Activated T-helper 9 cell treated with anti-CD3 and anti-CD28 coated beads, Interleukin-2, amount 50 U/mL, for 16 hours (primary cell): ENCODE results near the gene TMC5.
"Not testable (repeated sequence)": the region's sequence is repeated elsewhere in the genome, so short reads cannot be mapped to it uniquely, and the experiment has no call there.

Experiments
- DNase-seq: peaks from one replicate; pipeline ENCODE4 v3.0.0-alpha.2; 2020; ENCODE audit warnings: low read depth

The TMC5 gene

GRCh38 chr16:19417640-19418039 is at the start of gene TMC5:
Gene TMC5 (plus strand): TSS chr16:19417883. CDS start chr16:19440039, 22,156 bp downstream.
- no peak for DNase-seq

- DNase-seq, result not testable (repeated sequence)
Measured at GRCh38 chr16:19372541-19372940, 45.1 kb upstream of the TMC5 start.

- DNase-seq, result no peak
Measured at GRCh38 chr16:19374402-19374801, 43.3 kb upstream of the TMC5 start.

GRCh38 chr16:19375561-19376158 is 42.0 kb upstream of the TMC5 start:
- no peak for DNase-seq

GRCh38 chr16:19377864-19378263 is 39.8 kb upstream of the TMC5 start:
- DNase-seq, result no peak

GRCh38 chr16:19378511-19378910 is 39.2 kb upstream of the TMC5 start:
- no peak for DNase-seq

- DNase-seq, result no peak
Measured at GRCh38 chr16:19379838-19380237, 37.8 kb upstream of the TMC5 start.

- no peak for DNase-seq
Measured at GRCh38 chr16:19380328-19380727, 37.4 kb upstream of the TMC5 start.

GRCh38 chr16:19382084-19382801 is 35.4 kb upstream of the TMC5 start:
- DNase-seq, result no peak

GRCh38 chr16:19382887-19383816 is 34.5 kb upstream of the TMC5 start:
- no peak for DNase-seq

- no peak for DNase-seq
Measured at GRCh38 chr16:19384656-19385055, 33.0 kb upstream of the TMC5 start.

- DNase-seq, result no peak
Measured at GRCh38 chr16:19386525-19386924, 31.2 kb upstream of the TMC5 start.

GRCh38 chr16:19389246-19389645 is 28.4 kb upstream of the TMC5 start:
- DNase-seq, result no peak

- DNase-seq, result not testable (repeated sequence)
Measured at GRCh38 chr16:19391185-19391776, 26.4 kb upstream of the TMC5 start.

- DNase-seq, result no peak
Measured at GRCh38 chr16:19392352-19392751, 25.3 kb upstream of the TMC5 start.

GRCh38 chr16:19393226-19394111 is 24.2 kb upstream of the TMC5 start:
- no peak for DNase-seq

GRCh38 chr16:19395646-19396267 is 21.9 kb upstream of the TMC5 start:
- DNase-seq, result not testable (repeated sequence)

GRCh38 chr16:19396555-19397011 is 21.1 kb upstream of the TMC5 start:
- no peak for DNase-seq

- not testable (repeated sequence) for DNase-seq
Measured at GRCh38 chr16:19397373-19397772, 20.3 kb upstream of the TMC5 start.

- no peak for DNase-seq
Measured at GRCh38 chr16:19400711-19401110, 17.0 kb upstream of the TMC5 start.
